KMS-11 (cell line): ENCODE data around the gene LGALS3BP.
A peak's percentile ranks its signal among the peaks of the same experiment; 100 is the strongest.

Experiments
- H2AFZ ChIP-seq: fragments of 200-600 bp; sonication (generic); 2 replicates; pipeline ENCODE4 v1.6.1; 2016; ENCODE audit warnings: antibody characterized with exemption, mixed run types, low read depth
- H3K27ac ChIP-seq: fragments of 200-600 bp; sonication (generic); 2 replicates; pipeline ENCODE4 v1.6.1; 2016; ENCODE audit warnings: mild to moderate bottlenecking, mixed run types
- H3K27me3 ChIP-seq: fragments of 200-600 bp; sonication (generic); 2 replicates; pipeline ENCODE4 v1.6.1; 2017; ENCODE audit warnings: mild to moderate bottlenecking, low read depth, mixed run types, moderate library complexity; ENCODE audit not compliant: insufficient read depth
- H3K36me3 ChIP-seq: fragments of 200-600 bp; sonication (generic); 2 replicates; pipeline ENCODE4 v1.6.1; 2017; ENCODE audit warnings: mild to moderate bottlenecking, mixed run types; ENCODE audit not compliant: insufficient read depth
- H3K4me1 ChIP-seq: fragments of 200-600 bp; sonication (generic); 2 replicates; pipeline ENCODE4 v1.6.1; 2016; ENCODE audit warnings: mild to moderate bottlenecking, low read depth, mixed run types; ENCODE audit not compliant: poor library complexity, severe bottlenecking
- H3K4me2 ChIP-seq: fragments of 200-600 bp; sonication (generic); 2 replicates; pipeline ENCODE4 v1.7.0; 2016; ENCODE audit warnings: mild to moderate bottlenecking, mixed run types
- H3K4me3 ChIP-seq: fragments of 200-600 bp; sonication (generic); IDR thresholded peaks from 2 replicates; pipeline ENCODE4 v1.6.1; 2017; ENCODE audit warnings: low read depth, low read length, mixed read lengths; ENCODE audit not compliant: insufficient read depth
- H3K79me2 ChIP-seq: fragments of 200-600 bp; sonication (generic); 2 replicates; pipeline ENCODE4 v1.6.1; 2016; ENCODE audit warnings: low read depth, mixed run types; ENCODE audit not compliant: insufficient read depth
- H3K9ac ChIP-seq: fragments of 200-600 bp; sonication (generic); 2 replicates; pipeline ENCODE4 v1.6.1; 2016; ENCODE audit warnings: mild to moderate bottlenecking, mixed run types
- H4K20me1 ChIP-seq: fragments of 200-600 bp; sonication (generic); 2 replicates; pipeline ENCODE4 v1.6.1; 2016; ENCODE audit warnings: mild to moderate bottlenecking, mixed run types; ENCODE audit not compliant: insufficient read depth
- TF ChIP-seq, protein P1 (sequence below): fragments of 200-600 bp; sonication (generic); conservative IDR thresholded peaks from 2 replicates; pipeline ENCODE4 v1.6.1; 2017; ENCODE audit warnings: low read depth, mild to moderate bottlenecking, antibody characterized with exemption, low read length, moderate library complexity, mixed read lengths

The LGALS3BP gene

DNA sequence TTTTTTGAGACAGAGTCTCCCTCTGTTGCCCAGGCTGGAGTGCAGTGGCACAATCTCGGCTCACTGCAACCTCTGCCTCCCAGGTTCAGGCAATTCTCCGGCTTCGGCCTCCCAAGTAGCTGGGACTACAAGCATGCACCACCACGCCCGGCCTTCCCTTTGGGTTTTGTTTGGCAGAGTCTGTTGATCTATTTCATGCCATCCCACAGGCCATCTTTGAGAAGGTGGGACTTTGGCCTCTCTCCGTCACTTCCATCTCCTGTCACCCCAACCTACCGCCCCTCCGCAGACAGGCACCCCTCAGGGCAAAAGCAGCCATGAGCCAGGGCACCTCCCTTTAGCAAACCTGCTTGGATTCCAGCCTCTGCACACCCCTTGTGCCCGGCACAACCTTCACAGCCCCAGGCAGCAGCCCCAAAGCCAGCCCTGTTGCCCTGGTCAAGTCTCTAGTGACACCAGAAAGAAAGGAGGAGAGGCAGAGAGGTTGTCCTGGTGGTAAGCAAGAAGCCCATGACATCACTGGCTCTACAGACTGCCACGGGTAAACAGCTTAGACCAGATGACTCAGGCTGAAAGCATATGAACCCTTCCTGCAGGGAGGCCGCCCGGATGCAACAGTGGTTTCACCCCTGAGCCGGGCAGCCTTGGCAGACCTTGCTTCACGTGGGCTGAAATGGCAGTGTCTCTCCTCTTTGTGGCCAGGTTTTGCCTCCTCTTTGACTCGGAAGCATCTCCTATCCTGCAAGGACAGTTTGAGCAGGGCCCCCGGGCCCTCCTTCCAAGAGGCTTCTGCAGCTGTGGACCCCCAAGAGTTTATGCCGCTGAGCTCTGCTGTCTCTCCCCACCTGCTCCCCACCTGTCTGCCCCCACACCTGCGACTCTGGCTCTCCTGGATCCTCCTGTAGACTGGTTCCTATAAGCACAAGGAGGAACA, 46.4 kb downstream of the LGALS3BP start:
- H3K9ac ChIP-seq = peak overlapping the region; percentile 11; the same call in 1 of the 2 replicates
- no peaks in the 10 kb centered on the region for H3K36me3 ChIP-seq
- H4K20me1 ChIP-seq = no peaks in the 10 kb centered on the region
- H3K27ac ChIP-seq = peak overlapping the region; percentile 40; the same call in 1 of the 2 replicates
- no peak overlapping the region for H3K4me3 ChIP-seq
- H2AFZ ChIP-seq = peak overlapping the region; percentile 67
- TF ChIP-seq, protein P1, sequence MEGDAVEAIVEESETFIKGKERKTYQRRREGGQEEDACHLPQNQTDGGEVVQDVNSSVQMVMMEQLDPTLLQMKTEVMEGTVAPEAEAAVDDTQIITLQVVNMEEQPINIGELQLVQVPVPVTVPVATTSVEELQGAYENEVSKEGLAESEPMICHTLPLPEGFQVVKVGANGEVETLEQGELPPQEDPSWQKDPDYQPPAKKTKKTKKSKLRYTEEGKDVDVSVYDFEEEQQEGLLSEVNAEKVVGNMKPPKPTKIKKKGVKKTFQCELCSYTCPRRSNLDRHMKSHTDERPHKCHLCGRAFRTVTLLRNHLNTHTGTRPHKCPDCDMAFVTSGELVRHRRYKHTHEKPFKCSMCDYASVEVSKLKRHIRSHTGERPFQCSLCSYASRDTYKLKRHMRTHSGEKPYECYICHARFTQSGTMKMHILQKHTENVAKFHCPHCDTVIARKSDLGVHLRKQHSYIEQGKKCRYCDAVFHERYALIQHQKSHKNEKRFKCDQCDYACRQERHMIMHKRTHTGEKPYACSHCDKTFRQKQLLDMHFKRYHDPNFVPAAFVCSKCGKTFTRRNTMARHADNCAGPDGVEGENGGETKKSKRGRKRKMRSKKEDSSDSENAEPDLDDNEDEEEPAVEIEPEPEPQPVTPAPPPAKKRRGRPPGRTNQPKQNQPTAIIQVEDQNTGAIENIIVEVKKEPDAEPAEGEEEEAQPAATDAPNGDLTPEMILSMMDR = no peak
- H3K27me3 ChIP-seq = no peaks in the 10 kb centered on the region
- no peaks in the 10 kb centered on the region for H3K79me2 ChIP-seq
- peaks cover 18% of the 10 kb centered on the region for H3K4me1 ChIP-seq
- peak overlapping the region; percentile 29; the same call in 1 of the 2 replicates for H3K4me2 ChIP-seq

DNA sequence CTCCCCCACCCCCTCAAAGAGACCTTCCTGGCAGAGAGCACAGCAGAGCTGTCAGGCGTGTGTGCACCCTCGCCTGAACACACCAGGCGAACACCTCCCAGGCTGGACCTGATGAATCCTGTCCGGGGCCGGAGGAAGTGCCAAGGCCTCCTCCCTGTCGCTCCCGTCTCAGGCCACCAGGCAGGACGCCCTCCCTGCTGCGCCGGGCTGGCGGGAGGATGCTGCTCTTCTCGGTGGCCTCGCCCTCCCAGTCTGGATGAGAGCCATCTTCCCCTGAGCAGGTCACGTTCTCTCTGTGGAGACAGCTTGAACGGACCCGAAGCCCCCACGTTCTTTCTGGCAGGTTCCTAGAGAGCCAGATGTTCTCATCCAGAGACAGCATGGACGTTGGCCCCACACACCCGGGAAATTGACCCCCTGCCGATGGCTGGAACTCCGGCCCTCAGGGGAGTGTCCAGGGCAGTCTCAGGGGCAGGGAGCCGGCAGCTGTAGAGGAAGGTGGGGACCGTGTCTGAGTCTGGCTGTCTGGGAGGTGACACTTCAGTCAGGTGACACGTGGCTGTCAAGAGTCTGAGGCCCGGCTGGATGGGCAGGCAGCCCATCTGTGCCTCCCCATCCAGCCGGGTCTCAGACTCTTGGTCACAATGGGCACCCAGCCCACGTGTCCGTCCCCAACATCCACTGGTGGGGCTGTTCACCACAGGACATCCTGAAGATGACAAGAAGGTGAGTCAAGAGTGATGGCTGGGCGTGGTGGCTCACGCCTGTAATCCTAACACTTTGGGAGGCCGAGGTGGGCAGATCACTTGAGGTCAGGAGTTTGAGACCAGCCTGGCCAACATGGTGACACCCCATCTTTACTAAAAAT, 49.6 kb downstream of the LGALS3BP start:
- Histone ChIP-seq H3K4me3 (no peak overlapping the region), H3K9ac (no peak overlapping the region)

DNA sequence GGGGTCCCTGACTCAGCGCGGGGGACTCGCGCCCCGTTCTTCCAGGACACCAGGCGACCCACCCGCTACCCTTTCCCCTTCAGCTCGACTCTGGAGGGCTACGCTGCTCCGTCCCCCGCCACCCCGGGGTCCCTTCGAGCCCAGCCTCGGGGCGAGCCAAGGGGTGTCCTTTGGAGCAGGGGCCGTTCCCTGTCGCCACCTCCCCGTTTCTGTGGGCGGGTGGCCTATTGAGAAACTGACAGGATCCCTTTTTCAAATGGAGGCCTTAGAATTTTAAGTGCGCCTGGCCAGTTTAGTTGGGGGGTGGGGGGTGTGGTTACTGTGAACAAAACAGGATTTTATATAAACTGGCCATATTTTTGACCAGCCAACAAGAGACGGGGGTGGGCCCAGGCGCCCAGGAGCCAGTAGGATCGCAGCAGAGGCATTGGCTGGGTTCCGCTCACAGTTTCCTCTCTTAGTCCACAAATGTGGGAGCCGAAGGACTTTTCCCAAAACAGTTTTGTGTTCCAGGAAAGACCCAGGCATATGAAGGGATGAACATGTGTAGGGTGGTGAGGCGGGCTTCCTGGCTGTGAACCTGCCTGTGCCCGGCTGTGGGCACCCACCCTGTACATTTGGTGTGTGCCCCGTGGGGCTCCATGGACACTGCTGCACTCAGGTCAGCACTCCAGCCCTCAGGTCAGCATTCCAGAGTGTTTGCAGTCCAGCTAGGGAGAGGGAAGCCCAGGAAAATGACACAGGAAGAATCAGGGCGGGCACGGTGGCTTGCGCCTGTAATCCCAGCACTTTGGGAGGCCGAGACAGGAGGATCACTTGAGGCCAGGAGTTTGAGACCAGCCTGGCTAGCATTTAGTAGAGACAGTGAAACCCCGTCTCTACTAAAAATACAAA, 53.8 kb downstream of the LGALS3BP start:
- Histone ChIP-seq H3K4me3 (no peak overlapping the region), H3K27me3 (no peaks in the 10 kb centered on the region), H2AFZ (peak overlapping the region; percentile 88), H3K36me3 (no peaks in the 10 kb centered on the region), H3K79me2 (peaks cover 32% of the 10 kb centered on the region), H3K9ac (peak overlapping the region; percentile 76), H3K4me2 (peak overlapping the region; percentile 93), H3K27ac (peak overlapping the region; percentile 43; the same call in 1 of the 2 replicates), H4K20me1 (no peaks in the 10 kb centered on the region), H3K4me1 (peaks cover 26% of the 10 kb centered on the region)
- TF ChIP-seq, protein P1 = no peak

More for the DNA sequence above, 49.6 kb downstream of the LGALS3BP start:
- no peak overlapping the region for H3K27ac ChIP-seq
- H4K20me1 ChIP-seq = no peaks in the 10 kb centered on the region
- H3K4me2 ChIP-seq = no peak overlapping the region
- H3K27me3 ChIP-seq = no peaks in the 10 kb centered on the region
- H3K36me3 ChIP-seq = no peaks in the 10 kb centered on the region
- no peak overlapping the region for H2AFZ ChIP-seq
- no peaks in the 10 kb centered on the region for H3K79me2 ChIP-seq
- TF ChIP-seq, protein P1 = no peak
- H3K4me1 ChIP-seq = peaks cover 25% of the 10 kb centered on the region

DNA sequence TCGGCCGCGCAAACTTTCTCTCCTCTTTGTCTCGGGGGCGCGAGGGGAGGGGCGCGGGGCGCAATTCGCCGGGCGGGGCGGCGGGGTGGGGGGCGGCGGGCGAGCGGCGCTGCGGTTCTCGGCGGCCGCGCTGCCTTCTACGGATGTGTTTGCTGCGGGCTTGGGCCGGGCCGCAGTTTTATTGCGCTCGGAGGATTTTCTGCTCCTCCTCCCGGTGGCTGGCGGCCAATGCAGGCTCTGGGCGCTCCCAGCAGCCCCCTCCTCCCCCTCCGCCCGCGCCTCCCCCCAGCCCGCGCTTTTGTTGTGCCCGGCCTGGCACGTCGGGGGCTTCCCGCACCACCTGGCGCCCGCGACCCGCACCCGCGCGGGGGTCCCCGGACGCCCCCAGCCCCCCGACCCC, 54.5 kb downstream of the LGALS3BP start, which contains the start of gene TIMP2:
TIMP2 (minus strand) TSS at position 154 of the 400 bp plus-strand sequence. CDS start 299 bp downstream, outside the sequence.
- Histone ChIP-seq H3K9ac (peak within 1 kb of the TSS; percentile 76), H4K20me1 (no peaks in the 10 kb centered on the region), H3K4me3 (no peak within 1 kb of the TSS), H2AFZ (peak within 1 kb of the TSS; percentile 88), H3K4me1 (peaks cover 26% of the 10 kb centered on the region), H3K4me2 (peak within 1 kb of the TSS; percentile 93), H3K36me3 (no peaks in the 10 kb centered on the region), H3K27me3 (no peaks in the 10 kb centered on the region), H3K79me2 (peaks cover 38% of the 10 kb centered on the region), H3K27ac (peak within 1 kb of the TSS; percentile 85)
- TF ChIP-seq, protein P1 = no peak
